GM19238 (cell line): Measurements from ENCODE around the gene TRUB1.
"Not testable (repeated sequence)": the region's sequence is repeated elsewhere in the genome, so short reads cannot be mapped to it uniquely, and the experiment has no call there.

Experiments used
- DNase-seq: peaks from one replicate; pipeline ENCODE4 v3.0.0; 2011; ENCODE audit warnings: low spot score; ENCODE audit not compliant: insufficient read length

The TRUB1 gene

GRCh38 chr10:114923551-114923950 is 14.4 kb upstream of the TRUB1 start:
- DNase-seq, result no peak

DNA sequence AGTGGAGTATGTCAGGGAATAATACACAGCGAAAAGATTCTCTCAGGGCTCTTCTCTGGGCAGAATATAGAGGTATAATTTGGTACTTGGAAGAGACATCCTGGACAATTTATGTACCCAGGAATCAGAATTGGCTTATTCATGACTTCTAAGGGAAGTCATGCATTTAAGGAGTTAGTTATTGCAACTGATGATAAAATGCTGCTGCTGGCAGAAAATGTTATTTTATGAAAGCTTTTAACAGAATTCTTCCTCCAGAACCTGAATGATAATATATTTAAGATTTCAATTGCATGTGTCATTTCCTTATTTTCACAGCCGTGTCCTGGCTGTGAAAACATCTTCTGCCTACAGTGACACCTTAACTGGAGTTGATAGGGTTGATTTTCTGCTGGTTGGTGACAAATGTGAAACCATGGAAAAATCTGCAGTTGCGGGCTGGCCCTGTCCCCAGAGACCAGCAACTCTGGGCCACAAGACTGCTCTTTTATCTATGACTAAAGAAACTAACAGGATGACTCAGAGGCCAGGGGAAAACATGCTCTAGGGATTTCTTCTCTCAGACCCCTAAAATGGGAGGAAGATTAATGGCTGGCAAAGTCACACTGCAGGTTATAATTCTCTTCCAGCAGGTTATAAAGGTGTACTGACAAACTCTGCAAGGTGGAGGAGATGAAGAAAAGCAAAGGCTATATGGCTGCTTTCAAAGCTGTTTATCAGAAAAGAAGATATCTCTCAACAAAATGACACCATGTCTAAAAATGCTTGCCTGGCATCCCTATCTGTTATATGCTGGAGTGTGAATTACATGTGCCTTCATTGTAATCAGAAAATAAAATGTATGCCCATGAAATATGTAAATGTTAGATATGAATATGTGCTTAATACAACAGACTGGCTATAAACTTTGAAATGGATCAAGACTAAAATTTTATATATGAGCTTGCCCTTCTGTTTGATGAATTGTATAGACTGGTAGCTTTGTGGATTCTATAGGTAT is 12.1 kb upstream of the TRUB1 start:
- peak; percentile 4 for DNase-seq

GRCh38 chr10:114928818-114929217 is 9.2 kb upstream of the TRUB1 start:
- DNase-seq, result no peak

- DNase-seq, result no peak
These were observed 7.7 kb upstream of the TRUB1 start for GRCh38 chr10:114930320-114930719.

DNA sequence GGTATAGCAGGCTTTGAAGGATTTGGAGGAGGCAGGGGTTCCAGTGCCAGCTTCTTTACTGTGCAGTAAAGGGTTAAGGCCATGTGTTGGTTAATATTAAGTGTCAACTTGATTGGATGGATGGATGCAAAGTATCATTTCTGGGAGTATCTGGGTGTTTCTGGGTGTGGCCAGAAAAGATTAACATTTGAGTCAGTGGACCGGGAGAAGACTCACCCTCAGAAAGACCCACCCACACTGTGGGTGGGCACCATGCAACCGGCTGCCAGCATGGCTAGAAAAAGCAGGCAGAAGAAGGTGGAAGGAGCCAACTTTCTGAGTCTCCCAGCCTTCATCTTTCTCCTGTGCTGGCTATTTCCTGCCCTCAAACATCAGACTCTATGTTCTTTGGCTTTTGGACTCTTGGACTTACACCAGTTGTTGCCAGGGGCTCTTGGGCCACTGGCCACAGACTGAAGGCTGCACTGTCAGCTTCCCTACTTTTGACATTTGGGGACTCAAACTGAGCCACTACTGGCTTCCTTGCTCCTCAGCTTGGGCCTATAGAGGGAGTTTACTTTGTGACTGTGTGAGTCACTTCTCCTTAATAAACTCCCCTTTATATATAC is 6.8 kb upstream of the TRUB1 start:
- DNase-seq, result no peak

GRCh38 chr10:114932225-114932624 is 5.8 kb upstream of the TRUB1 start:
- DNase-seq, result no peak

GRCh38 chr10:114932945-114933344 is 5.0 kb upstream of the TRUB1 start:
- no peak for DNase-seq

- DNase-seq, result no peak
These were observed 4.4 kb upstream of the TRUB1 start for GRCh38 chr10:114933588-114933987.

DNA sequence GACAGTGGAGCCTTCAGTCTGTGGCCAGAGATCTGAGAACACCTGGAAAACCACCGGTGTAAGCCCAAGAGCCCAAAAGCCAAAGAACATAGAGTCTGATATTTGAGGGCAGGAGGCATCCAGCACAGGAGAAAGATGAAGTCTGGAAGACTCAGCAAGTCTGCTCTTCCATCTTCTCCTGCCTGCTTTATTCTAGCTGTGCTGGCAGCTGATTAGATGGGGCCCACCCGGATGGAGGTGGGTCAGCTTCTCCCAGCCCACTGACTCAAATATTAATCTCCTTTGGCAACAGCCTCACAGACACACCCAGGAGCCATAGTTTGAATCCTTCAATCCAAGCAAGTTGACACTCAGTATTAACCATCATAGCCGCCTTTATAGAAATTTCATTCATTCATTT is 4.0 kb upstream of the TRUB1 start:
- not testable (repeated sequence) for DNase-seq

DNA sequence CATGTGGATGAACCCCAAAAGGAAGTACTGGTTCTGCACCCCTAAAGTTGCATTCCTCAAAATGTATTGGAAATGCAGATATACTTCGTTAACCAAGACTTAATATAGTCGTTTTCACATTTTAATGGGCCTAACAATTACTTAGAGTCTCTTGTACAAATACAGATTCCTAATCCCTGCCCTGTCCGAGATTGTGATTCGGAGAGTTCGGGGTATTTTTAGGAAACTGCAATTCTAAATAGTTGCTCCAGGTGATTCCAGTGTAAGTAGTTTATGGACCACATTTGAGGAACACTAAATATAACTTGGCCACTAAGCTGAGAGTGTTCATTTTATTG is 830 bp downstream of the TRUB1 start:
- DNase-seq, result no peak

- no peak for DNase-seq
These were observed 2.7 kb downstream of the TRUB1 start for GRCh38 chr10:114940735-114941134.

- no peak for DNase-seq
These were observed 5.0 kb downstream of the TRUB1 start for GRCh38 chr10:114943000-114943399.

DNA sequence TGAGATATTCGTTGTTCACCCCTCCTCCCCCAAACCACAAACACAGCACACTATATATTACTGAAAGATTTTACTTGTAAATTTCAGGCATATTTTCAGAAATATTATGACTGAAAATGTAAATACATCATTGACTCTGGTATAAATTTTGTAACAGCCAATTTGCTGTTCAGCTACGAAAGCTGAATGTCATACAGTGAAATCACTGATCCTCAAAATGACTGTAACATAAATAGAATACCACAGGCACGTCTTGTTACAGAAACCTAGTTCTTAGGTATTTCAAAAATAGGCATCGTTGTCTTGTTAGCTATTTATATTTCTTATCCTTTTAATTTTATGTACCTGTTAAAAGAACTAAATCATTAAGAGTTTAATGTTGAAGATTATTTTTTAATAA is 15.1 kb downstream of the TRUB1 start:
- DNase-seq, result no peak

GRCh38 chr10:114955984-114956383 is 18.0 kb downstream of the TRUB1 start:
- DNase-seq, result no peak

DNA sequence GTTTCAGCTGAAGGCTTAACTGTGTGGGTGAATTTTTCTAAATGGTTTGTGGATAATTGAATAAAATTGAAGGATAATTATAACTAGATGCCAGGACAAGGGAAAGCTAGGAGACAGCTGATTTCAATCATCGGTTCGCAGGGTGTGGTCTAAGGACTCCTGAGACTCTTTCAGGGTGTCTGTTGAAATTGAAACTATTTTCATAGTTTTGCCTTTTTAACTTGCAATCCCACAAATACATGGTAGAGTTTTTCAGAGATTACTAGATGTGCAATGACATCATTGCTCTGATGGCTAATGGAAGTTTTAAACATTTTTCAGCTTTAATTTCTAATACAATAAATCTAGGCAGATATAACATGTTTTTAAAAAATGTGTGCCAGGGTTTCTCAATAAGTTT is 18.5 kb downstream of the TRUB1 start:
- DNase-seq, result no peak

DNA sequence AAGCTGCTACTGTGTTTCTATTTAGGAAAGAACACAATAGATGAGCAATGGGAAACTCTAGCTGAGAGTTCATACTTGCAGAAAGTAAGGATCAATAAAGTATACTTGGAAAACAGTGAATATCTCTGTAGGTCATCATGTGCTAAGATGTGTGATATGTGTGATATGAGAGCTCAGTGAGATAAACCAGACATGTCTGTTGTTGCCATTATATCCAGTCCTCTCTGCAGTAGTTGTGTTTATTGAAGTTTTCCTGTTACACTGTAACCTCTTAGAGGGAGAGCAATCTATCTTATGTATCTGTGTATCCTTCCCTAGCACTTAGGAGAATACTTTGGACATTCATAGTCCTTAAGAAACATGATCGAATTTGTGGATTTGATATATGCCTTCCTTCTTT is 19.1 kb downstream of the TRUB1 start:
- DNase-seq, result no peak

DNA sequence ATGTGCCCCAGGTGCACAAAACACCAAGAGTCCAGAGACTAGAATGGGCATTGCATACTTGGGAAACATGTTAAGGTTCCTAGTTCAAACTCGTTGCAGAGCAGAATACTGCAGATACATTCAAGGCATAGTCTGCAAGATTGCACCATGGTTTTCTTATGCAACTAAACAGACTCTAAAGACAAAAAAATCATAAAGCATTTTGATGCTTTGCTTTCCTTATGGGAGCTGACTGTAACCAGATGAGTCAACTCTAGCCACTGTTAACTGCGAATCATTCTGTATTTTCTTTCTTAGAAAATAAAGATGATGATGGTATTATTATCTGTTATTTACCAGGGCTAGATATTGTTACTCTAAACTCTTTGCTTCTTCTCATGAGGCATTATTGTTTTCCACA is 19.7 kb downstream of the TRUB1 start:
- no peak for DNase-seq

DNA sequence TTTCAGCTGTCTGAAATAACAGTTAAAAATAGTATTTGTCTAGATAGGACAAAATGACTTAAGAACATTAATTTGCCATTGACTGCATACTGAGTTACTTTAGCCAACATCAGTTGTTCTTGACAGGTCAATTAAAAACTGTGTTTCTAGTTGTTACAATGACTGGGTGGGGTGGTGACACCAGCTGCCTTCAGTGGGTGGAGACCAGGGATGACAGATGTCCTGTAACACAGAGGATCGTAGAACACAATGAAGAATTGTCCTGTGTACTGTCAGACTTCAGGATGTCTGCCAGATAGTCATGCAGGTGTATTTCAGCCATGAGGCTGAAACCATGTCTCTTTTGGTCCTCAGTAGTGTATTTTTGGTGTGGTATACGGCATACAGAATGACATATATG is 24.4 kb downstream of the TRUB1 start:
- DNase-seq, result no peak

GRCh38 chr10:114963908-114964307 is 25.9 kb downstream of the TRUB1 start:
- no peak for DNase-seq

GRCh38 chr10:114967071-114967470 is 29.1 kb downstream of the TRUB1 start:
- no peak for DNase-seq

GRCh38 chr10:114970515-114970914 is 32.5 kb downstream of the TRUB1 start:
- no peak for DNase-seq

GRCh38 chr10:114973306-114973705 is 35.3 kb downstream of the TRUB1 start:
- no peak for DNase-seq

DNA sequence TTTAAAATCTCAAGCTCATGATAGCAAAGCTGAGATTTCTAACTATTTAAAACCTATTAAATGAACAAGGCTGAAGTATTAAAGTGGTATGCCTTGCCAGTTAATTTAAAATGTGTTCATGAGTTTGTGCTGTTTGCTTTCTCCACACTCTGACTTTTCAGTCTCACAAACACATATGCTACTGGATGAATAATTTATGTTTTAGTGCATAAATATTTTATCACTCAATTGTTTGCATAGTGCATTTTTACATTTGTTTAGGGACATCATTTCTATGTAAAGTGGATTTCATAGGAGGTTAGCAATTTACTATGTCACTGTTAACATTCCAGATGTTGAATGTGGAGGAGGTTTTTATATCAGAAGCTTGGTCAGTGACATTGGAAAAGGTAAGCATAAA is 36.0 kb downstream of the TRUB1 start:
- no peak for DNase-seq
